Central memory CD8-positive, alpha-beta T cell (primary cell): Measurements from ENCODE around the gene UNC93B1.
A peak's percentile ranks its signal among the peaks of the same experiment; 100 is the strongest.

Source experiments
- ATAC-seq: fragments of 150-1000 bp; cut with Tn5 transposase; replicated peaks from 2 replicates; pipeline ENCODE4 v1.10.0; 2022; ENCODE audit warnings: mild to moderate bottlenecking, moderate FRiP score, moderate number of reproducible peaks; ENCODE audit not compliant: poor library complexity, severe bottlenecking; ENCODE audit errors: extremely low read depth
- DNase-seq, 2 donors: peaks; one replicate each; pipeline ENCODE4 v3.0.0; 2021; ENCODE audit warnings: low spot score in 2 of 2
- H3K27ac Mint-ChIP-seq: one replicate; pipeline ENCODE4 v1.8.0; 2022; ENCODE audit warnings: low read depth, mild to moderate bottlenecking, moderate library complexity, mixed read lengths
- H3K27me3 Mint-ChIP-seq: one replicate; pipeline ENCODE4 v1.8.0; 2022; ENCODE audit warnings: mixed read lengths
- H3K36me3 Mint-ChIP-seq: one replicate; pipeline ENCODE4 v1.8.0; 2022; ENCODE audit warnings: mild to moderate bottlenecking, moderate library complexity, mixed read lengths; ENCODE audit not compliant: insufficient read depth
- H3K4me1 Mint-ChIP-seq: one replicate; pipeline ENCODE4 v1.8.0; 2022; ENCODE audit warnings: mixed read lengths
- H3K4me3 Mint-ChIP-seq: one replicate; pipeline ENCODE4 v1.8.0; 2022; ENCODE audit warnings: mild to moderate bottlenecking, moderate library complexity, mixed read lengths
- H3K9me3 Mint-ChIP-seq: one replicate; pipeline ENCODE4 v1.8.0; 2022; ENCODE audit warnings: mixed read lengths

UNC93B1 gene

GRCh38 chr11:68043349-68044144, 39.6 kb upstream of the UNC93B1 start:
- H3K4me1 Mint-ChIP-seq = peaks cover 25% of the 10 kb centered on the region
- H3K36me3 Mint-ChIP-seq = peaks cover 13% of the 10 kb centered on the region
- ATAC-seq (no peak), DNase-seq (no peak)
- no peak overlapping the region for H3K27ac Mint-ChIP-seq
- H3K27me3 Mint-ChIP-seq = no peaks in the 10 kb centered on the region
- no peaks in the 10 kb centered on the region for H3K9me3 Mint-ChIP-seq
- H3K4me3 Mint-ChIP-seq = no peak overlapping the region

GRCh38 chr11:68043029-68043348, 39.1 kb upstream of the UNC93B1 start:
- no peak for DNase-seq
- ATAC-seq = no peak
- Mint-ChIP-seq H3K9me3 (no peaks in the 10 kb centered on the region), H3K27me3 (no peaks in the 10 kb centered on the region), H3K4me3 (no peak overlapping the region), H3K27ac (no peak overlapping the region), H3K36me3 (peaks cover 15% of the 10 kb centered on the region), H3K4me1 (peaks cover 25% of the 10 kb centered on the region)

GRCh38 chr11:68042219-68043028, 38.5 kb upstream of the UNC93B1 start:
- Mint-ChIP-seq H3K4me1 (peaks cover 27% of the 10 kb centered on the region), H3K36me3 (peaks cover 12% of the 10 kb centered on the region), H3K4me3 (no peak overlapping the region), H3K27me3 (no peaks in the 10 kb centered on the region), H3K27ac (no peak overlapping the region), H3K9me3 (no peaks in the 10 kb centered on the region)
- no peak for DNase-seq
- no peak for ATAC-seq

DNA sequence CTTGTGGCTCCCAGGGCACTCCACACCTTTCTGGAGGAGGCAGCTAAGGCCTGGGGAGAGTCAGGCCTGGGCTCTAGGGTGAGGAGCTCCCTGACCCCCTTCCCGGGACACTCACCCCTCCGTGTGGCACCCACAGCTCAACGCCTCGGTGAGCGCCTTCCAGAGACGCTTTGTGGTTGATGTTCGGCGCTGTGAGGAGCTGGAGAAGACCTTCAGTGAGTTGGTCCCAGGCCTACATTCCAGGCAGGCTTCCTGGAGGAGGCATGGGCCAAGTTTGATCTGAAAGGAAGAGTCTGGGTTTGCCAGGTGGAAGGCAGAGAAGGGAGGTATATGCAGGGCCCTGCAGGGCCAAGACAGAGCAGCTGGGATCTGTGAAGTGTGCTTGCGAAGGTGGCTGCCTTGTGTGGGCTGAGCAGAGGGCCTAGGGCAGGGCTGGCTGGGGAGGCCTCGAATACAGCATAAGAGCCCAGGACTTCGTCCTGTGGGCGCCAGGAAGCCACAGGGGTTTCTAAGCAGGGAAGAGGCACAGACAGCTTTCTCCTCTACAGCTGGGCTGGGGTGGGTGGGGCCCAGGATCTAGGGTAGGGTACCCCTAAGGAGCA, 37.8 kb upstream of the UNC93B1 start:
- Mint-ChIP-seq H3K27me3 (no peaks in the 10 kb centered on the region), H3K27ac (no peak overlapping the region), H3K4me1 (peaks cover 34% of the 10 kb centered on the region), H3K4me3 (peak overlapping the region; percentile 91), H3K9me3 (no peaks in the 10 kb centered on the region), H3K36me3 (peaks cover 13% of the 10 kb centered on the region)
- ATAC-seq (no peak), DNase-seq (no peak)

DNA sequence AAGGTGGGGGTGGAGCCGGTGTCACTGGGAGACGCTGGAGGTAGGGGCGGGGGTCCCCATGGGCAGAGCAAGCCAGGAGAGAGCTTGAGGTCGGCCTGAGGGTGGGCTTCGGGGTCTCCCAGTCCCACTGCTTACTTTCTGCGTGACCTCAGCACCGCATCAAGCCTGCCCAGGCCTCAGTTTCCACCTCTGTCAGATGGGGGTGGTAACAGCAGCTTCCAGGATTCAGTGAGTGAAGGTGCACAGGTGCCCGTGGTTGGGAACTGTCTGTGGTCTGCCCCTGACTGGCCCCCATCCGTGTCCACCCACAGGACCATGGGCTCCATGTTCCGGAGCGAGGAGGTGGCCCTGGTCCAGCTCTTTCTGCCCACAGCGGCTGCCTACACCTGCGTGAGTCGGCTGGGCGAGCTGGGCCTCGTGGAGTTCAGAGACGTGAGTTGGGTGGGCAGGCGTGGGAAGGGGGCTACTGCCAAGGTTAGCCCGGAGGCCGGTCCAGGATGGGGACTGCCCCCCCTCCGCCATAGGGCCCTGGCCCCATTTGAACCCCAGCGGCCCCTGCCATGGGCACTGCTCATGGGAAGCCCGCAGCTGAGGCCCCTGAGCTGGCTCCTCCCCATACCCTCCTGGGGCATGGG, 37.2 kb upstream of the UNC93B1 start:
- peaks cover 37% of the 10 kb centered on the region for H3K4me1 Mint-ChIP-seq
- peak overlapping the region; percentile 91 for H3K4me3 Mint-ChIP-seq
- H3K27ac Mint-ChIP-seq = peak overlapping the region; percentile 90
- ATAC-seq (no peak), DNase-seq (no peak)
- no peaks in the 10 kb centered on the region for H3K27me3 Mint-ChIP-seq
- peaks cover 12% of the 10 kb centered on the region for H3K36me3 Mint-ChIP-seq
- no peaks in the 10 kb centered on the region for H3K9me3 Mint-ChIP-seq

- peak; percentile 37 for DNase-seq
- peaks cover 37% of the 10 kb centered on the region for H3K4me1 Mint-ChIP-seq
- H3K9me3 Mint-ChIP-seq = no peaks in the 10 kb centered on the region
- no peaks in the 10 kb centered on the region for H3K27me3 Mint-ChIP-seq
- H3K27ac Mint-ChIP-seq = peak overlapping the region; percentile 90
- H3K36me3 Mint-ChIP-seq = peaks cover 11% of the 10 kb centered on the region
- peak overlapping the region; percentile 91 for H3K4me3 Mint-ChIP-seq
- ATAC-seq = peak; percentile 55
Observed at GRCh38 chr11:68040101-68040956, 36.4 kb upstream of the UNC93B1 start.

DNA sequence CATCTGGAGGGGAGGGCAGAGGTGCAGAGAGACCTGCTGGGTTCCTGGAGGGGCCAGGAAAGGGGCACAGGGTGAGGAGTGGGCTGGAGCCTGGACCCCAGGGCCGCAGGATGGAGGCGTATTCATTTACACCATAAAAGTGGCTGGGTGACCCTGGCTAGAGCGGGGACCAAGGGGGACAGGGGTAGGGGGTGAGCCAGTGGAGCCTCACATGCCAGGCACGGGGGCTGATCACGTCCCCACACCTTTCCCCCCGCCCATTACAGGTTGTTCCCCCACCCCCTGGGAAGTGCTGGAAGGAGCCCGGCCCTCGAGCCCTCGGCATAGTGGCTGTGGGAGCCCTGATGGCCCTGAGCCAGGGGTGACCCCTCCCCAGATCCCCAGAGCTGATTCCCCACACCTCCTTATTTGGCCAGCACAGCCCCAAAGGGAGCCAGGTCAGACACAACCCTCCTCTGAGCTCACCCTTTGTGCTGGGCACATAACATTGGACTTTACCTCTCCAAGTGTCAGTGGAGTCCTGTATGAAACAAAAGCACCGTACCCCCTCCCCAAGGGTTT, 35.7 kb upstream of the UNC93B1 start:
- Mint-ChIP-seq H3K4me3 (peak overlapping the region; percentile 91), H3K27me3 (no peaks in the 10 kb centered on the region), H3K9me3 (no peaks in the 10 kb centered on the region), H3K4me1 (peaks cover 37% of the 10 kb centered on the region), H3K27ac (peak overlapping the region; percentile 90), H3K36me3 (peaks cover 12% of the 10 kb centered on the region)
- no peak for ATAC-seq
- no peak for DNase-seq

- Mint-ChIP-seq H3K27ac (peak within 1 kb of the TSS; percentile 90), H3K4me3 (peak within 1 kb of the TSS; percentile 91), H3K4me1 (peaks cover 37% of the 10 kb centered on the region), H3K36me3 (peaks cover 12% of the 10 kb centered on the region), H3K27me3 (no peaks in the 10 kb centered on the region), H3K9me3 (no peaks in the 10 kb centered on the region)
- ATAC-seq = peak; percentile 29
- no peak for DNase-seq
Observed at GRCh38 chr11:68038718-68039525, 35.0 kb upstream of the UNC93B1 start, which contains the start of gene TCIRG1. TCIRG1 (plus strand) TSS chr11:68039025; CDS start chr11:68041272, 2,247 bp downstream.

DNA sequence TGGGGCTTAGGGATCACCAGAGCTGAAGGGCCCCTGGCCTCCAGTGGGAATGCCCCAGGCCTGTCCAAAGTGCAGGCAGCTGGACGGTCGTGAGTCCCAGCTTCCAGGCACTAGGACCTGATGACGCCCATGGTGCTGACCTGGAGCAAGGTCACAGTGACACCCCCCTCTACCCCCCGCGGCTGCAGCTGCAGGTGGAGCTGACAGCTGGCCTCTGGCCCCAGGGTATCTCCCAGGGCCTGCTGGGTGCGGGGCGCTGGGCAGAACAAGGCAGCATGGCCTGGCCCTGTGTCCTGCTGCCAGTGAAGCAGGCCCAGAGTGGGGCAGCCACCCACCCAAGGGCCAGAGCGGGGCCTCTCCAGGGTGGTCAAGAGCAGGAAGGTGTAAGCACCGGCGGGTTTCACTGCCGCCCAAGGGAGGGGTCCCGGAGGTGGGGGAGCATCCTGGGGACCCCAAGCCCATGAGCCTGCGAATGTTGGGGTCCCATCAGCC, 34.4 kb upstream of the UNC93B1 start:
- peak overlapping the region; percentile 91 for H3K4me3 Mint-ChIP-seq
- DNase-seq (no peak), ATAC-seq (no peak)
- H3K27me3 Mint-ChIP-seq = no peaks in the 10 kb centered on the region
- H3K9me3 Mint-ChIP-seq = no peaks in the 10 kb centered on the region
- peaks cover 37% of the 10 kb centered on the region for H3K4me1 Mint-ChIP-seq
- no peak overlapping the region for H3K27ac Mint-ChIP-seq
- peaks cover 12% of the 10 kb centered on the region for H3K36me3 Mint-ChIP-seq

DNA sequence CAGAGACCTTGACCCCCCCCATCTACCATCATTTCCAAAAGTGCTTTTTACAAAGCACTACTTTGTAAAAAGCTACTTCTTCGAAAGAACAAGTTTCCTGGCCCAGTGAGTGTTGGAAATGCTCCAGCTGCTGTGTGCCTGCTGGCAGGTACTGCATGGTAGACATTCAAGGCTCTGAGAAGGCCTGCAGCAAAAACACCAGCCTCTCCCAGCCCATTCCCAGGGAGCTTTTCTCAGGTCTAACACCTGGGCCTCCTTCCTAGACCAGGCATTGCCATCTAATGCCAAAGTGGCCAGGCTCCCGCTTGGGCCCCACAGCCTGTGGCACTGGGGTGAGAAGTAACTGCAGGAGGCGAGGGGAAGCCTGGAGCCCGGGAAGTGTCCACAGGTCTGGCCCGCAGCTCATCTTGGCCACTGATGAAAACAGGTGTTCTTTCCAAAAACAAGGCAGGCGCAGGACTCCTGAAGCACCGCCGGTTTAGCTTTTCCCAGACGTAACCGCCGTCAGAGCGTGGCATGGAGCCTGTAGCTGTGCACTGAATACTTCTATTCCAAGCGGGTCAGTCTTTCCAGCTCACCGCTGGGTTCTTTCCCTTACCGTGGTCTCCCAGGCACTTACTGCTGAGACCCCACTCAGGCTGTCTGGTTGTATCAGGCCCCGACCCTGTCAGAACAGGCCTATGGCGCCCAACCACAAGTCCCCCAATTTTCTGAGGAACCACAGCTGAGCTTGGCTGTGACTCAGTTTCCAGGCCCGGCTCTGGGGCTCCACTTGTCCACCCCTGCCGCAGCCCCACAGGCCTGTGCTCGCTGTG, 33.7 kb upstream of the UNC93B1 start:
- Mint-ChIP-seq H3K4me1 (peaks cover 37% of the 10 kb centered on the region), H3K36me3 (peaks cover 10% of the 10 kb centered on the region), H3K9me3 (no peaks in the 10 kb centered on the region), H3K4me3 (peak overlapping the region; percentile 91), H3K27me3 (no peaks in the 10 kb centered on the region), H3K27ac (peak overlapping the region; percentile 97)
- no peak for DNase-seq
- ATAC-seq = no peak
